Cardiac fibroblast (primary cell): ENCODE results near the gene PKP2.

Experiments used
- DNase-seq, 2 donors: peaks; one replicate each; pipeline versions ENCODE4 v3.0.0 to v3.0.0-alpha.2; 2010; ENCODE audit warnings: low read depth in 2 of 2
- H3K4me3 ChIP-seq, 2 donors: replicated peaks in 1 of 2; 1 replicate in 1 of 2; 2 replicates in 1 of 2; pipeline ENCODE4 v1.5.1; 2011; ENCODE audit warnings: low read depth in 2 of 2, low read length in 2 of 2, mild to moderate bottlenecking in 2 of 2, moderate library complexity in 1 of 2
- CTCF ChIP-seq: IDR thresholded peaks from one replicate; pipeline ENCODE4 v1.5.1; 2011; ENCODE audit warnings: low read depth, mild to moderate bottlenecking, low read length, inconsistent platforms

The PKP2 gene

GRCh38 chr12:32754111-32754510, 142.5 kb downstream of the PKP2 start:
- peak; percentile 22 to 38 for DNase-seq
- peak overlapping the region; percentile 98 to 100 for H3K4me3 ChIP-seq
- TF ChIP-seq CTCF = no peak

- no peak for DNase-seq
- TF ChIP-seq CTCF = no peak
- peak overlapping the region in 1 of 2 donors; percentile 98 for H3K4me3 ChIP-seq
These were observed 143.0 kb downstream of the PKP2 start for GRCh38 chr12:32753605-32754004.

GRCh38 chr12:32743264-32743663, 153.3 kb downstream of the PKP2 start:
- no peak for DNase-seq
- TF ChIP-seq CTCF = no peak
- H3K4me3 ChIP-seq = no peak overlapping the region

- TF ChIP-seq CTCF = no peak
- no peak for DNase-seq
- H3K4me3 ChIP-seq = no peak overlapping the region
These were observed 154.4 kb downstream of the PKP2 start for GRCh38 chr12:32742133-32742532.
